ENCODE data around the gene B9D1.

The B9D1 gene

GRCh38 chr17:19387921-19388521 lies 25.5 kb upstream of the B9D1 start:
- no peak for TF ChIP-seq TAF1 (IDR thresholded peaks at IDR 0.05; ENCODE audit: borderline replicate concordance, insufficient read depth, low read length)

DNA sequence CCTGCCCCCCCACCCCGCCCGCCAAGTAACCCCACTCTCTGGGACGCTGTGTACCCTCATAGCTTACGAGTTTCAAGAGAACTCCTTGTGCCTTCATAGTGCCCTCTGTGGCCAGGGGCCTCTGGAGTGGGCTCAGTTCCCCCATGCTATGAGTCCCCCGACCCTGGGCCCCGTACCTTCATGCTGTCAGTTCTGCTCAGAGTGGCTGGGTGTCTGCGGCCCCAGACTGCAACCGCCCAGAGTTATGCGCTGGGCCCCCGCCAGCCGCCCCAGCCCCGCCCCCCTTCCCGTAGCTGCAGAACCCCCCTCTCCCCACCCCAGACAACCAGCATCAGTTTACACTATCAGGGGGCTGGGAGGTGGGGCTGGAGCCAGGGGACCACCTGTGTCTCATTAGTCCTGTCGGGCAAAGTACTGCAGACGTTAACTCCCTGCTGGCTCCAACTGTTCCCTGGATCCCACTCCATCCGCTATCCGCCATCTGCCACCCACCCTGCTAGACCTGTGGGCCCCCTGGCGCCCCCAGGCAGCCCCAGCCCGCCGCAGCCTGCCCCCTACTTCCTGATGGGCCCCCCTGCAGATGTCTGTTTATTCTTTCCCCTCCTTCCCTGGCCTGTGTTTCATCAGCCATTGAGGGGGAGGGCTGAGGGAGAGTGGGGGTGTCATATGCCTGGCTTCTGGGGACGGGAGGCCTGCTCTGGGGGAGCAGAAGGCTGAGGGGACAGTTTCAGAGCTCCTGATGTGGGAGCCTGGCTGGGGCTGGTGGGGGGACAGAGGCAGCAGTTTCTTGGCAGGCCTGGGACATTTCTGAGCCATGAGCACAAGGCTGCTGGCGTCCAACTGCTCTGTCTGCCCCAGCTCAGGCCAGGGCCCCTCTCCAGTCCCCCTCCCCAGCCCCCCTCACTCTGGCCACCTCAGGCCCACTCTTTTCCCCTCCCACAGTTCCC lies 24.7 kb upstream of the B9D1 start, which contains the start of gene MFAP4:
MFAP4 (minus strand) TSS at position 217 of the 947 bp plus-strand sequence; CDS start at position 182, 35 bp downstream.
- TF ChIP-seq SIN3A (IDR thresholded peaks at IDR 0.05; ENCODE audit: borderline replicate concordance, insufficient read depth, low read length) = no peak
- TF ChIP-seq, protein P1, sequence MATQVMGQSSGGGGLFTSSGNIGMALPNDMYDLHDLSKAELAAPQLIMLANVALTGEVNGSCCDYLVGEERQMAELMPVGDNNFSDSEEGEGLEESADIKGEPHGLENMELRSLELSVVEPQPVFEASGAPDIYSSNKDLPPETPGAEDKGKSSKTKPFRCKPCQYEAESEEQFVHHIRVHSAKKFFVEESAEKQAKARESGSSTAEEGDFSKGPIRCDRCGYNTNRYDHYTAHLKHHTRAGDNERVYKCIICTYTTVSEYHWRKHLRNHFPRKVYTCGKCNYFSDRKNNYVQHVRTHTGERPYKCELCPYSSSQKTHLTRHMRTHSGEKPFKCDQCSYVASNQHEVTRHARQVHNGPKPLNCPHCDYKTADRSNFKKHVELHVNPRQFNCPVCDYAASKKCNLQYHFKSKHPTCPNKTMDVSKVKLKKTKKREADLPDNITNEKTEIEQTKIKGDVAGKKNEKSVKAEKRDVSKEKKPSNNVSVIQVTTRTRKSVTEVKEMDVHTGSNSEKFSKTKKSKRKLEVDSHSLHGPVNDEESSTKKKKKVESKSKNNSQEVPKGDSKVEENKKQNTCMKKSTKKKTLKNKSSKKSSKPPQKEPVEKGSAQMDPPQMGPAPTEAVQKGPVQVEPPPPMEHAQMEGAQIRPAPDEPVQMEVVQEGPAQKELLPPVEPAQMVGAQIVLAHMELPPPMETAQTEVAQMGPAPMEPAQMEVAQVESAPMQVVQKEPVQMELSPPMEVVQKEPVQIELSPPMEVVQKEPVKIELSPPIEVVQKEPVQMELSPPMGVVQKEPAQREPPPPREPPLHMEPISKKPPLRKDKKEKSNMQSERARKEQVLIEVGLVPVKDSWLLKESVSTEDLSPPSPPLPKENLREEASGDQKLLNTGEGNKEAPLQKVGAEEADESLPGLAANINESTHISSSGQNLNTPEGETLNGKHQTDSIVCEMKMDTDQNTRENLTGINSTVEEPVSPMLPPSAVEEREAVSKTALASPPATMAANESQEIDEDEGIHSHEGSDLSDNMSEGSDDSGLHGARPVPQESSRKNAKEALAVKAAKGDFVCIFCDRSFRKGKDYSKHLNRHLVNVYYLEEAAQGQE (IDR thresholded peaks at IDR 0.05; ENCODE audit: insufficient read depth in 1 of 2, low read depth in 2 of 2, low read length in 2 of 2) = no peak
- TF ChIP-seq POLR2AphosphoS5 (IDR thresholded peaks at IDR 0.05; ENCODE audit: low read depth, low read length) = no peak
- TF ChIP-seq TAF1 (IDR thresholded peaks at IDR 0.05; ENCODE audit: borderline replicate concordance, insufficient read depth, low read length) = no peak
- TF ChIP-seq FOXP2 (optimal IDR thresholded peaks at IDR 0.05; ENCODE audit: borderline replicate concordance, extremely low read depth, extremely low read length, insufficient read depth) = no peak

DNA sequence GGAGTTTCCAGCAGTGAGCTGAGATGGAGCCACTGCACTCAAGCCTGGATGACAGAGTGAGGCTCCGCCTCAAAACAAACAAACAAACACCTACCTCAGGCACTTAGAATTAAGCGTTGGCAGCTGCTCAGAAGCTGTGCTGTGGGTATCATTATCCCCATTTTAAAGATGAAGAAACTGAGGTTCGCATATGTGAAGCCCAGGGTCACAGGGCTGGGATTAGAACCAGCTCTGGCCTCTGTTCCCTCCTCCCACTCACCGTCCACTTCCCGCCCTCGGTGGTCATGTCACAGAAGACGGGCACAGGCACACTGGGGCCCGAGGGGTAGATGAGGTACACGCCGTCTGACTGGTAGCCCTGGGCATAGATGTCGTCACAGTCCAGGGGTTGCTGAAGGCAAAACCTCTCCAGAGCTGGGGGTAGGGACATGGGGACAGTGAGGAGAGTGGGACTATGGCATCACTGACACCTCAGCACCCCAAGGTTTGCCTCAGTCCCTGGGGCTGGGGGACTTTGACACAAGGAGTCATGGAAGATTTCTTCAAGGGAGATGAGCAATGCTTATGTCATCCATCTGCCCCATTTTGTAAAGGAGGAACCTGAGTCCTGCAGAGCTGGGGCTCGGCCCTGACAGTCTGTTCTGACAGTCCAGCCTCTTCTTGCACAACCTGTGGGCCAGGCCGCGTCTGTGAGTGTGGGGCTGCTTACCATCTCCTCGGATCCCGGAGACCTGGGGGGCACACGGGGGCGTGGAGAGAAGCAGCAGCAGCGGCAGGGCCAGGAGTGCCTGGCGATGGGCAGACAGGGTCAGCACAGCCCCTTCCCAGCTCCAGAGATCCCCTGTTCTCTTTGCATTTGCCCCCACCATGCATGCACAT lies 23.8 kb upstream of the B9D1 start:
- TF ChIP-seq FOXP2 (optimal IDR thresholded peaks at IDR 0.05; ENCODE audit: borderline replicate concordance, extremely low read depth, extremely low read length, insufficient read depth) (no peak), TAF1 (IDR thresholded peaks at IDR 0.05; ENCODE audit: borderline replicate concordance, insufficient read depth, low read length) (no peak), SIN3A (IDR thresholded peaks at IDR 0.05; ENCODE audit: borderline replicate concordance, insufficient read depth, low read length) (no peak), POLR2AphosphoS5 (IDR thresholded peaks at IDR 0.05; ENCODE audit: low read depth, low read length) (no peak; the same call in 1 of the 2 replicates)
- TF ChIP-seq, protein P1 (IDR thresholded peaks at IDR 0.05; ENCODE audit: insufficient read depth in 1 of 2, low read depth in 2 of 2, low read length in 2 of 2) = no peak

DNA sequence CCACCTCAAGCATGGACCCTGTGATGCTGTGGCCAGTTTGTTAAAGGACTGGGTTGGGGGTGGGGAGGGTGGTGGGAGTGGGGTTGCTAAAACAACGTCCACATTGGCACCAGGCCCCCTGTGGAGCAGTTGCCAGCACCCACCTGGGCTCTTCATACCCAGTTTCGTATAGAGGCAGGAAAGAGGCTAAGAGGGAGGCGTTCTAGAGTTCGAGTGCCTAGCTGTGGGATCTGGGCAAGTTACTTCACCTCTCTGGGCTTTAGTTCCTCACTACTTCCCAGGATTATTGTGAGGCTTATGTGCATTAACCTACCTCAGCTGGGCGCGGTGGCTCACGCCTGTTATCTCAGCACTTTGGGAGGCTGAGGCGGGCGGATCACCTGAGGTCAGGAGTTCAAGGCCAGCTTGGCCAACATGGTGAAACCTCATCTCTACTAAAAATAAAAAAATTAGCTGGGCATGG lies 23.0 kb upstream of the B9D1 start:
- TF ChIP-seq FOXP2 (optimal IDR thresholded peaks at IDR 0.05; ENCODE audit: borderline replicate concordance, extremely low read depth, extremely low read length, insufficient read depth) (no peak), TAF1 (IDR thresholded peaks at IDR 0.05; ENCODE audit: borderline replicate concordance, insufficient read depth, low read length) (no peak)

- TF ChIP-seq FOXP2 (optimal IDR thresholded peaks at IDR 0.05; ENCODE audit: borderline replicate concordance, extremely low read depth, extremely low read length, insufficient read depth) (no peak), POLR2AphosphoS5 (IDR thresholded peaks at IDR 0.05; ENCODE audit: low read depth, low read length) (no peak), TAF1 (IDR thresholded peaks at IDR 0.05; ENCODE audit: borderline replicate concordance, insufficient read depth, low read length) (no peak), SIN3A (IDR thresholded peaks at IDR 0.05; ENCODE audit: borderline replicate concordance, insufficient read depth, low read length) (no peak)
- TF ChIP-seq, protein P1 (IDR thresholded peaks at IDR 0.05; ENCODE audit: insufficient read depth in 1 of 2, low read depth in 2 of 2, low read length in 2 of 2) = no peak
Measured at GRCh38 chr17:19384723-19385391, 22.3 kb upstream of the B9D1 start.

All from PFSK-1 (cell line).